Hepatocyte (in vitro differentiated cells): ENCODE results near the gene RSU1. TPM values are rescaled to one million over a fixed set of nuclear protein-coding genes. Genes with fewer than 3 reads are reported as not detected.

ENCODE experiments used
- DNase-seq: peaks from one replicate; pipeline ENCODE4 v3.0.0-alpha.2; 2016; ENCODE audit warnings: low spot score
- H2AFZ ChIP-seq: fragments of 200-600 bp; sonication (generic); 2 replicates; pipeline ENCODE4 v1.6.0; 2016; ENCODE audit warnings: antibody characterized with exemption, mild to moderate bottlenecking
- H3K27ac ChIP-seq: fragments of 200-600 bp; sonication (generic); 2 replicates; pipeline ENCODE4 v1.5.1; 2016; ENCODE audit warnings: mild to moderate bottlenecking
- H3K27me3 ChIP-seq: fragments of 200-600 bp; sonication (generic); 2 replicates; pipeline ENCODE4 v1.6.1; 2016
- H3K36me3 ChIP-seq: fragments of 200-600 bp; sonication (generic); replicated peaks from 2 replicates; pipeline ENCODE4 v1.5.1; 2016; ENCODE audit warnings: low read depth; ENCODE audit not compliant: insufficient read depth
- H3K4me1 ChIP-seq: fragments of 200-600 bp; sonication (generic); 2 replicates; pipeline ENCODE4 v1.5.1; 2016; ENCODE audit warnings: mild to moderate bottlenecking, moderate library complexity; ENCODE audit not compliant: insufficient read depth
- H3K4me2 ChIP-seq: fragments of 200-600 bp; sonication (generic); 2 replicates; pipeline ENCODE4 v1.6.0; 2016
- H3K4me3 ChIP-seq: fragments of 200-600 bp; sonication (generic); 2 replicates; pipeline ENCODE4 v1.5.1; 2016; ENCODE audit warnings: mild to moderate bottlenecking
- H3K79me2 ChIP-seq: fragments of 200-600 bp; sonication (generic); 2 replicates; pipeline ENCODE4 v1.6.0; 2017; ENCODE audit warnings: mild to moderate bottlenecking
- H3K9me2 ChIP-seq: fragments of 200-600 bp; sonication (generic); replicated peaks from 2 replicates; pipeline ENCODE4 v1.6.0; 2017; ENCODE audit warnings: mild to moderate bottlenecking; ENCODE audit not compliant: insufficient read depth
- H3K9me3 ChIP-seq: fragments of 200-600 bp; sonication (generic); 2 replicates; pipeline ENCODE4 v1.5.1; 2016; ENCODE audit warnings: low read depth, mild to moderate bottlenecking
- H4K20me1 ChIP-seq: fragments of 200-600 bp; sonication (generic); 2 replicates; pipeline ENCODE4 v1.6.0; 2016; ENCODE audit warnings: mild to moderate bottlenecking; ENCODE audit not compliant: insufficient read depth, poor library complexity, severe bottlenecking
- CTCF ChIP-seq: fragments of 200-600 bp; sonication (generic); IDR thresholded peaks from 2 replicates; pipeline ENCODE4 v1.5.1; 2016; ENCODE audit warnings: antibody characterized with exemption, mild to moderate bottlenecking; ENCODE audit not compliant: poor library complexity
- EZH2 ChIP-seq: fragments of 200-600 bp; sonication (generic); IDR thresholded peaks from 2 replicates; pipeline ENCODE4 v1.6.1; 2016; ENCODE audit warnings: antibody characterized with exemption, mild to moderate bottlenecking, borderline replicate concordance
- EZH2phosphoT487 ChIP-seq: fragments of 200-600 bp; sonication (generic); IDR thresholded peaks from one replicate; pipeline ENCODE4 v1.6.1; 2018; ENCODE audit warnings: antibody characterized with exemption, mild to moderate bottlenecking, low read depth, moderate library complexity; ENCODE audit not compliant: unreplicated experiment, severe bottlenecking
- WGBS: methylation state at CpG from one replicate; pipeline ENCODE4 v1.1.6; 2016; ENCODE audit warnings: low lambda C conversion rate; ENCODE audit errors: missing lambda C conversion rate; 5-methylcytosine and 5-hydroxymethylcytosine counted together
- polyA plus RNA-seq: library from polyadenylated mRNA; unstranded; fragments of >200 nt; fragmentation: Nextera tagmentation; extraction: Ambion mirVana; gene quantifications from 2 replicates; pipeline ENCODE4 v1.2.1, GENCODE V29; 2016
- total RNA-seq: library from RNA; depleted of rRNA; stranded (reverse); fragments of >200 nt; gene quantifications from 2 replicates; pipeline ENCODE4 v1.2.3, GENCODE V29; 2014

RSU1 gene
- total and polyA plus RNA-seq, 2 experiments from 2014 or later, result 37.0 to 52.3 TPM

DNA sequence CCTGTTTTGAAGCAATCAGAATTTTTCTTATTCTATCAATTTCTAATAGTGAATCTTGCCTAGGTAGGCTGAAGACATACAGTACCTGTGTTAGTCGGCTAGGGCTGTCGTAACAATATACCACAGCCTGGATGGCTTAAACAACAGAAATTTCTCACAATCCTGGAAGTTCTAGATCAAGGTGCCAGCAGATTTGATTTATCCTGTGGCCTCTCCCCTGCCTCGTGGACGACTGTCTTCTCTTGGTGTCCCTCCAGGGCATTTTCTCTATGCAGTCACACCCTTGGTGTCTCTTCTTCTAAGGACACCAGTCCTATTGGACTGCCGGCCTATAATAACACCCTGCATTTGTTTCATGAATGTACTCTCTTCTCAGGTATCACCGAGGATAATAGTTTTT lies 1.8 kb upstream of the RSU1 start:
- H3K27me3 ChIP-seq, result no peaks in the 10 kb centered on the region
- TF ChIP-seq CTCF (no peak), EZH2phosphoT487 (no peak), EZH2 (no peak)
- DNase-seq, result no peak
- H3K4me1 ChIP-seq, result no peaks in the 10 kb centered on the region
- H2AFZ ChIP-seq, result no peak overlapping the region
- no peaks in the 10 kb centered on the region for H3K9me2 ChIP-seq
- peaks cover 13% of the 10 kb centered on the region for H3K79me2 ChIP-seq
- no peak overlapping the region for H3K4me3 ChIP-seq
- no peaks in the 10 kb centered on the region for H3K9me3 ChIP-seq
- WGBS, result 67% methylated on average over 6 of the region's 6 CpGs
- no peaks in the 10 kb centered on the region for H4K20me1 ChIP-seq
- H3K36me3 ChIP-seq, result no peaks in the 10 kb centered on the region
- H3K4me2 ChIP-seq, result no peak overlapping the region
- no peak overlapping the region for H3K27ac ChIP-seq

DNA sequence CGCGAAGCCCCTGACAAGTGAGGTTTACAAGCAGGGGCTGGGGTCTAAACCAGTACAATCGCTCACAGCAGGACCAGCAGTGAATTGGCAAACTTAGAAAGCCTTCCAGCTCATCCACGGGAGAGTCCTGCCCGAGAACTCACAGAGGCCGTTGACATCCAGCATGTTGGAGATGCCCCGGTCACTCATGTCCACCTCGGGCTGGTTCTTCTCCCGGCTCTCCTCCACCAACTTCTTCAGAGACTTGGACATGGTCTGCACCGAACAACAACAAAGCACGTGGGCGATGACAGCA lies 447 bp downstream of the RSU1 start:
- no peaks in the 10 kb centered on the region for H3K27me3 ChIP-seq
- H3K27ac ChIP-seq, result peak overlapping the region; percentile 59
- H3K79me2 ChIP-seq, result peaks cover 27% of the 10 kb centered on the region
- peak overlapping the region; percentile 92 for H3K4me2 ChIP-seq
- H3K36me3 ChIP-seq, result no peaks in the 10 kb centered on the region
- H3K4me3 ChIP-seq, result peak overlapping the region; percentile 28
- TF ChIP-seq CTCF, result no peak
- no peaks in the 10 kb centered on the region for H3K4me1 ChIP-seq
- no peaks in the 10 kb centered on the region for H4K20me1 ChIP-seq
- no peak for DNase-seq
- WGBS, result 6% methylated on average over 12 of the region's 12 CpGs
- no peaks in the 10 kb centered on the region for H3K9me3 ChIP-seq
- no peaks in the 10 kb centered on the region for H3K9me2 ChIP-seq
- peak overlapping the region; percentile 55 for H2AFZ ChIP-seq

DNA sequence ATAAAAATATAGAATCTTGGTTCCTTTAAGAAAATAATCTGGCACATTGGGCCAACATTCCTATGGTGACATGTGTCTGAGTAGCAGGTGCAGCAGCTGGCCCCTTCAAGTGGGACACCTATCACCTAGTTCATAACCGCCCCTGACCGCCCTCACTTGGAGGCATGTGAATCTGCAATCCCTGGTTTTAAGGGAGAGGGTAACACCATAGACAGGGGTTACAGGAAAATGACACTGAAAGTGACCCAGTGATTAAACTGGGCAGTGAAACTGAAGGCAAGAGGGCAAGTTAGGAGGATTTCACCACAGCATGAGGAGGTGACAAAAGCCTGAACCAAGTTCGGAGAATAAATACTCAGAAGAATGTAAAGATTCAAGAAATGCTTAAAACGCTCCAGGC lies 1.1 kb downstream of the RSU1 start:
- peak overlapping the region; percentile 92 for H3K4me2 ChIP-seq
- no peaks in the 10 kb centered on the region for H3K9me2 ChIP-seq
- H3K4me1 ChIP-seq, result no peaks in the 10 kb centered on the region
- H3K27me3 ChIP-seq, result no peaks in the 10 kb centered on the region
- H2AFZ ChIP-seq, result no peak overlapping the region
- no peak for TF ChIP-seq CTCF
- no peak for TF ChIP-seq EZH2
- TF ChIP-seq EZH2phosphoT487, result no peak
- peak overlapping the region; percentile 59 for H3K27ac ChIP-seq
- H3K4me3 ChIP-seq, result no peak overlapping the region
- H3K9me3 ChIP-seq, result no peaks in the 10 kb centered on the region
- no peaks in the 10 kb centered on the region for H3K36me3 ChIP-seq
- peaks cover 31% of the 10 kb centered on the region for H3K79me2 ChIP-seq
- no peak for DNase-seq
- no peaks in the 10 kb centered on the region for H4K20me1 ChIP-seq
- WGBS, result 63% methylated on average over 4 of the region's 4 CpGs

- peaks cover 47% of the 10 kb centered on the region for H3K79me2 ChIP-seq
- no peaks in the 10 kb centered on the region for H3K36me3 ChIP-seq
- H3K9me2 ChIP-seq, result no peaks in the 10 kb centered on the region
- H3K4me2 ChIP-seq, result no peak overlapping the region
- TF ChIP-seq CTCF (no peak), EZH2 (no peak), EZH2phosphoT487 (no peak)
- DNase-seq, result no peak
- no peaks in the 10 kb centered on the region for H3K9me3 ChIP-seq
- no peak overlapping the region for H3K4me3 ChIP-seq
- no peaks in the 10 kb centered on the region for H3K4me1 ChIP-seq
- no peaks in the 10 kb centered on the region for H3K27me3 ChIP-seq
- 95% methylated on average over 3 of the region's 3 CpGs for WGBS
- no peak overlapping the region for H2AFZ ChIP-seq
- no peaks in the 10 kb centered on the region for H4K20me1 ChIP-seq
- no peak overlapping the region for H3K27ac ChIP-seq
Observed at GRCh38 chr10:16814012-16814411, 3.2 kb downstream of the RSU1 start.
